HCT116 (cell line): ENCODE data around the gene OR13C9. TPM values are rescaled to one million over a fixed set of nuclear protein-coding genes. Genes with fewer than 3 reads are reported as not detected.

ENCODE experiments used
- ATAC-seq: fragments of 200-7000 bp; cut with Tn5 transposase; 2 replicates; pipeline ENCODE4 v1.9.1; 2020; ENCODE audit warnings: mild to moderate bottlenecking, moderate library complexity
- BruUV-seq: library from RNA; stranded (reverse); fragments of 400-500 nt; replicated peaks from 2 replicates; lab custom pipeline; 2021; lab: Mats Ljungman, UMichigan
- CTCF ChIA-PET: fragments of 300-600 bp; sonication (Branson Sonifier 250); formaldehyde crosslinking; loops from one replicate; lab custom pipeline; 2021; ENCODE audit warnings: antibody characterized with exemption; lab: Charles Lee
- POLR2A ChIA-PET: fragments of 300-600, 350-600 bp; sonication (Branson Sonifier 250); formaldehyde crosslinking; loops from one replicate; lab custom pipeline; 2021; ENCODE audit warnings: antibody characterized with exemption; lab: Charles Lee
- RAD21 ChIA-PET, 2 experiments: fragments of 300-600 bp; sonication (Branson Sonifier 250); formaldehyde crosslinking; loops; one replicate each; lab custom pipeline; 2023; ENCODE audit warnings: low total read pairs in 2 of 2; ENCODE audit not compliant: uncharacterized antibody in 2 of 2, unreplicated experiment in 2 of 2, low non-redundant PET in 1 of 2; lab: Charles Lee
- DNase-seq: peaks from one replicate; pipeline ENCODE4 v3.0.0-alpha.2; 2010; ENCODE audit warnings: low read depth, low spot score
- H2AFZ ChIP-seq: fragments of 200-600 bp; shearing (Covaris generic), sonication (generic); 2 replicates; pipeline ENCODE4 v1.6.1; 2017; ENCODE audit warnings: low read depth, mixed run types, mixed read lengths, antibody characterized with exemption, low read length; ENCODE audit not compliant: poor library complexity, severe bottlenecking
- H3K27ac ChIP-seq: 2 replicates; pipeline ENCODE4 v1.5.1; 2012; ENCODE audit warnings: low read depth, low read length
- H3K27me3 ChIP-seq: fragments of 200-600 bp; sonication (generic); 2 replicates; pipeline ENCODE4 v1.6.1; 2016; ENCODE audit warnings: mixed run types, low read length, mixed read lengths; ENCODE audit not compliant: insufficient read depth
- H3K36me3 ChIP-seq, 2 experiments: fragments of 200-500 bp in 1 of 2; fragments of 200-600 bp in 1 of 2; sonication (Bioruptor generic) in 1 of 2; sonication (generic) in 1 of 2; 2 replicates each; pipeline versions ENCODE4 v1.5.1 to v1.6.1; 2014 to 2016; ENCODE audit warnings: low read length in 2 of 2, inconsistent platforms in 1 of 2, mixed read lengths in 1 of 2, mixed run types in 1 of 2; ENCODE audit not compliant: insufficient read depth in 2 of 2, control insufficient read depth in 1 of 2
- H3K4me1 ChIP-seq, 2 experiments: fragments of 200-600 bp in 1 of 2; sonication (generic) in 1 of 2; 2 replicates each; pipeline versions ENCODE4 v1.5.1 to v1.6.1; 2012 to 2017; ENCODE audit warnings: low read length in 2 of 2, inconsistent platforms in 1 of 2, mild to moderate bottlenecking in 1 of 2, mixed read lengths in 1 of 2, mixed run types in 1 of 2, moderate library complexity in 1 of 2; ENCODE audit not compliant: insufficient read depth in 2 of 2, control insufficient read depth in 1 of 2
- H3K4me2 ChIP-seq: fragments of 200-600 bp; sonication (generic); 2 replicates; pipeline ENCODE4 v1.6.1; 2017; ENCODE audit warnings: mixed run types, low read length, mixed read lengths
- H3K4me3 ChIP-seq, 2 experiments: fragments of 200-600 bp in 1 of 2; sonication (generic) in 1 of 2; replicated peaks in 1 of 2; 2 replicates each; pipeline ENCODE4 v1.5.1; 2011 to 2016; ENCODE audit warnings: low read length in 2 of 2, control low read depth in 1 of 2, low read depth in 1 of 2, mild to moderate bottlenecking in 1 of 2, mixed read lengths in 1 of 2, mixed run types in 1 of 2
- H3K79me2 ChIP-seq: fragments of 200-600 bp; sonication (generic); 2 replicates; pipeline ENCODE4 v1.6.1; 2017; ENCODE audit warnings: mild to moderate bottlenecking, mixed run types, low read length, moderate library complexity, mixed read lengths; ENCODE audit not compliant: insufficient read depth
- H3K9ac ChIP-seq: fragments of 200-600 bp; sonication (generic); 2 replicates; pipeline ENCODE4 v1.6.1; 2016; ENCODE audit warnings: low read length, mixed read lengths
- H3K9me2 ChIP-seq: fragments of 200-600 bp; sonication (generic), shearing (Covaris generic); 2 replicates; pipeline ENCODE4 v1.6.1; 2017; ENCODE audit warnings: mixed run types, mild to moderate bottlenecking, moderate library complexity; ENCODE audit not compliant: insufficient read depth
- H3K9me3 ChIP-seq, 2 experiments: fragments of 200-500 bp in 1 of 2; fragments of 200-600 bp in 1 of 2; sonication (Bioruptor generic) in 1 of 2; sonication (generic) in 1 of 2; 2 replicates each; pipeline ENCODE4 v1.6.1; 2014 to 2017; ENCODE audit warnings: low read length in 2 of 2, mixed read lengths in 2 of 2, inconsistent platforms in 1 of 2, low read depth in 1 of 2, mild to moderate bottlenecking in 1 of 2, mixed run types in 1 of 2, moderate library complexity in 1 of 2; ENCODE audit not compliant: control insufficient read depth in 1 of 2, insufficient read depth in 1 of 2
- H4K20me1 ChIP-seq: fragments of 200-600 bp; sonication (generic), shearing (Covaris generic); 2 replicates; pipeline ENCODE4 v1.6.1; 2017; ENCODE audit warnings: mixed run types, mild to moderate bottlenecking, moderate library complexity; ENCODE audit not compliant: insufficient read depth
- CBX3 ChIP-seq: IDR thresholded peaks from 2 replicates; pipeline ENCODE4 v1.6.1; 2012; ENCODE audit warnings: low read depth
- CEBPB ChIP-seq: IDR thresholded peaks from 2 replicates; pipeline ENCODE4 v1.6.1; 2012; ENCODE audit warnings: low read depth
- EGR1 ChIP-seq: IDR thresholded peaks from 2 replicates; pipeline ENCODE4 v1.6.1; 2012; ENCODE audit warnings: low read depth
- ELF1 ChIP-seq: IDR thresholded peaks from 2 replicates; pipeline ENCODE4 v1.6.1; 2012; ENCODE audit warnings: low read depth, borderline replicate concordance
- EZH2 ChIP-seq: fragments of 200-600 bp; sonication (generic); IDR thresholded peaks from 2 replicates; pipeline ENCODE4 v1.6.1; 2017; ENCODE audit warnings: antibody characterized with exemption, mixed run types
- EZH2phosphoT487 ChIP-seq: fragments of 200-600 bp; IDR thresholded peaks from 2 replicates; pipeline ENCODE4 v1.6.1; 2018; ENCODE audit warnings: antibody characterized with exemption, borderline replicate concordance
- FOSL1 ChIP-seq: IDR thresholded peaks from 2 replicates; pipeline ENCODE4 v1.6.1; 2012; ENCODE audit warnings: low read depth
- JUND ChIP-seq: IDR thresholded peaks from 2 replicates; pipeline ENCODE4 v1.6.1; 2012
- POLR2A ChIP-seq: IDR thresholded peaks from 2 replicates; pipeline ENCODE4 v1.7.0; 2011; ENCODE audit warnings: borderline replicate concordance; ENCODE audit not compliant: insufficient read depth, insufficient read length; ENCODE audit errors: extremely low read depth
- POLR2AphosphoS5 ChIP-seq: IDR thresholded peaks from 2 replicates; pipeline ENCODE4 v1.6.1; 2011; ENCODE audit warnings: mild to moderate bottlenecking, low read depth, low read length, moderate library complexity
- RAD21 ChIP-seq: IDR thresholded peaks from 2 replicates; pipeline ENCODE4 v1.6.1; 2012; ENCODE audit warnings: low read depth, mild to moderate bottlenecking
- SIN3A ChIP-seq: IDR thresholded peaks from 2 replicates; pipeline ENCODE4 v1.6.1; 2012; ENCODE audit warnings: low read depth
- SP1 ChIP-seq: IDR thresholded peaks from 2 replicates; pipeline ENCODE4 v1.6.1; 2012; ENCODE audit warnings: low read depth
- SRF ChIP-seq: IDR thresholded peaks from 2 replicates; pipeline ENCODE4 v1.6.1; 2012; ENCODE audit warnings: low read depth
- YY1 ChIP-seq: IDR thresholded peaks from 2 replicates; pipeline ENCODE4 v1.6.1; 2011; ENCODE audit warnings: low read length, low read depth, moderate library complexity, mild to moderate bottlenecking; ENCODE audit not compliant: insufficient replicate concordance; ENCODE audit errors: extremely low read depth
- intact Hi-C: fragments of 100-400 bp; cut with micrococcal nuclease; formaldehyde crosslinking; loops from 2 replicates; pipeline ENCODE4 v1.10.0; 2022
- total RNA-seq: library from RNA; stranded (reverse); gene quantifications from one replicate; pipeline ENCODE4 v1.2.1, GENCODE V29; 2021; ENCODE audit not compliant: unreplicated experiment
- TF ChIP-seq, protein P1 (sequence below), 3 experiments: fragments of 200-600 bp in 1 of 3; sonication (generic) in 1 of 3; IDR thresholded peaks in 2 of 3; conservative IDR thresholded peaks in 1 of 3; 2 replicates each; pipeline ENCODE4 v1.5.1; 2012 to 2017; ENCODE audit warnings: low read depth in 2 of 3, low read length in 2 of 3, antibody characterized with exemption in 1 of 3, borderline replicate concordance in 1 of 3, control low read depth in 1 of 3, mild to moderate bottlenecking in 1 of 3, mixed read lengths in 1 of 3, mixed run types in 1 of 3, moderate library complexity in 1 of 3; ENCODE audit not compliant: insufficient read depth in 1 of 3
- TF ChIP-seq, protein P2 (sequence below): IDR thresholded peaks from 2 replicates; pipeline ENCODE4 v1.6.1; 2012
- TF ChIP-seq, protein P3 (sequence below): IDR thresholded peaks from 2 replicates; pipeline ENCODE4 v1.6.1; 2011; ENCODE audit warnings: mild to moderate bottlenecking, low read length, moderate library complexity; ENCODE audit not compliant: insufficient replicate concordance; ENCODE audit errors: extremely low read depth
- TF ChIP-seq, protein P4 (sequence below): IDR thresholded peaks from 2 replicates; pipeline ENCODE4 v1.6.1; 2012; ENCODE audit warnings: low read depth

OR13C9 gene
- total RNA-seq, 1 experiment from 2014 or later = not detected

DNA sequence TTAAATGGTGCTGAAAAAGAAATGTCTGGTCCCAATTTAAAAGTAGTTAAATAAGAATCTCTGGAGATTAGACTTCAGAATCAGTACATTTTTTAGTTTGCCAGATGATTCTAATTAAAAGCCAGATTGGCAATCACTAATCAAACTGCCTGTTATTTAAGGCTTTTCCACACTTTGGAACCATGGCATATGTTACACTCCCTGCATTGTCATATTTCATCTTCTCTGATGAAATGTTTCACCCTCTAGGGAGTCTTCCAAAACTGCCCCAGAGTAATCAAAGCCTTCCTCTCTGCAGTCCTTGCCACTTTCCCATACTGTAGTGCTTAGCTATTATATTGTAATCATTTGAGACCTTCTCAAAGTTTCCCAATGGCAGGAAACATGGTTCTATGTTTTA lies 17.5 kb upstream of the OR13C9 start (continued):
- no peak for TF ChIP-seq RAD21
- TF ChIP-seq POLR2AphosphoS5 = no peak

DNA sequence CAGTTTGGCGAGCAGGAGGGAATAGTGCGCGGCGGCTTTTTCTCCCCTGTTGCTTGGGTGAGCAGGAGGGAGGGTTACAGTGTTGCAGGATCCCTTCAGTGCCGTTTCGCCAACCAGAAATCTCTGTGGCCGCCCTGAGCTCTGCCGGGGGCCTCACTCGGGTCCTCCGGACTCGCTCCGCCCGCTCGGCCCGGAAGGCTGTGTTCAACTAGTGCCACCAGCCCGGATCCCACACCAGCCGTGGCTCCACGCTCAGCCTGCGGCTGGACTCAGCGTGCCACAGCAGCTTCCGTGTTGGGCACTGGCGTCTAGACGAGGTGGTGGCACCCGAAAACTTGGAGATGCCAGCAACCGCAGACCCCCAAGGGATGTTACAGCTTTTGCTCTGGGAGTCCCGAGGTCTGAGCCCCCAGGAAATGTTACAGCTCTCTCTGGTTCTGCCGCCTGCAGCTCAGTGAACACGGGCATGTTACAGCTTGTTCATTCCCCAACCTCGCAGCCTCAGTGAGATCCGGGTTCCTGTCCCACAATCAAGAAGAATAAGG lies 16.0 kb upstream of the OR13C9 start:
- no peaks in the 10 kb centered on the region for H3K79me2 ChIP-seq
- 0 out of 2 replicates have a peak, but pooled peaks cover 6% of the 10 kb centered on the region for H3K27me3 ChIP-seq

More for the DNA sequence above, 16.0 kb upstream of the OR13C9 start:
- H3K9ac ChIP-seq = no peak overlapping the region
- ATAC-seq = no peak
- no peaks in the 10 kb centered on the region for H3K9me2 ChIP-seq
- CTCF ChIA-PET = no interaction called here
- no peak overlapping the region for H3K4me2 ChIP-seq
- H4K20me1 ChIP-seq = no peaks in the 10 kb centered on the region
- no TSS peak for BruUV-seq
- H3K36me3 ChIP-seq = no peaks in the 10 kb centered on the region
- RAD21 ChIA-PET = interaction anchor here in 1 of 2 experiments (0.8 kb wide), 1 partner anchor 218 kb away, joined by 4 read pairs; no protein-coding TSS in a partner anchor
- TF ChIP-seq, protein P1, sequence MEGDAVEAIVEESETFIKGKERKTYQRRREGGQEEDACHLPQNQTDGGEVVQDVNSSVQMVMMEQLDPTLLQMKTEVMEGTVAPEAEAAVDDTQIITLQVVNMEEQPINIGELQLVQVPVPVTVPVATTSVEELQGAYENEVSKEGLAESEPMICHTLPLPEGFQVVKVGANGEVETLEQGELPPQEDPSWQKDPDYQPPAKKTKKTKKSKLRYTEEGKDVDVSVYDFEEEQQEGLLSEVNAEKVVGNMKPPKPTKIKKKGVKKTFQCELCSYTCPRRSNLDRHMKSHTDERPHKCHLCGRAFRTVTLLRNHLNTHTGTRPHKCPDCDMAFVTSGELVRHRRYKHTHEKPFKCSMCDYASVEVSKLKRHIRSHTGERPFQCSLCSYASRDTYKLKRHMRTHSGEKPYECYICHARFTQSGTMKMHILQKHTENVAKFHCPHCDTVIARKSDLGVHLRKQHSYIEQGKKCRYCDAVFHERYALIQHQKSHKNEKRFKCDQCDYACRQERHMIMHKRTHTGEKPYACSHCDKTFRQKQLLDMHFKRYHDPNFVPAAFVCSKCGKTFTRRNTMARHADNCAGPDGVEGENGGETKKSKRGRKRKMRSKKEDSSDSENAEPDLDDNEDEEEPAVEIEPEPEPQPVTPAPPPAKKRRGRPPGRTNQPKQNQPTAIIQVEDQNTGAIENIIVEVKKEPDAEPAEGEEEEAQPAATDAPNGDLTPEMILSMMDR (IDR thresholded peaks at IDR 0.05 in 2 of 3, conservative IDR thresholded peaks at IDR 0.05 in 1 of 3; ENCODE audit: borderline replicate concordance in 1 of 3, insufficient read depth in 1 of 3, low read depth in 2 of 3, low read length in 2 of 3) = no peak
- TF ChIP-seq, protein P2, sequence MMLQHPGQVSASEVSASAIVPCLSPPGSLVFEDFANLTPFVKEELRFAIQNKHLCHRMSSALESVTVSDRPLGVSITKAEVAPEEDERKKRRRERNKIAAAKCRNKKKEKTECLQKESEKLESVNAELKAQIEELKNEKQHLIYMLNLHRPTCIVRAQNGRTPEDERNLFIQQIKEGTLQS = no peak
- no peak for TF ChIP-seq EZH2phosphoT487
- no peak for TF ChIP-seq POLR2A
- TF ChIP-seq, protein P3, sequence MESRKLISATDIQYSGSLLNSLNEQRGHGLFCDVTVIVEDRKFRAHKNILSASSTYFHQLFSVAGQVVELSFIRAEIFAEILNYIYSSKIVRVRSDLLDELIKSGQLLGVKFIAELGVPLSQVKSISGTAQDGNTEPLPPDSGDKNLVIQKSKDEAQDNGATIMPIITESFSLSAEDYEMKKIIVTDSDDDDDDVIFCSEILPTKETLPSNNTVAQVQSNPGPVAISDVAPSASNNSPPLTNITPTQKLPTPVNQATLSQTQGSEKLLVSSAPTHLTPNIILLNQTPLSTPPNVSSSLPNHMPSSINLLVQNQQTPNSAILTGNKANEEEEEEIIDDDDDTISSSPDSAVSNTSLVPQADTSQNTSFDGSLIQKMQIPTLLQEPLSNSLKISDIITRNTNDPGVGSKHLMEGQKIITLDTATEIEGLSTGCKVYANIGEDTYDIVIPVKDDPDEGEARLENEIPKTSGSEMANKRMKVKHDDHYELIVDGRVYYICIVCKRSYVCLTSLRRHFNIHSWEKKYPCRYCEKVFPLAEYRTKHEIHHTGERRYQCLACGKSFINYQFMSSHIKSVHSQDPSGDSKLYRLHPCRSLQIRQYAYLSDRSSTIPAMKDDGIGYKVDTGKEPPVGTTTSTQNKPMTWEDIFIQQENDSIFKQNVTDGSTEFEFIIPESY = no peak
- TF ChIP-seq CEBPB = no peak
- TF ChIP-seq EGR1 = no peak
- TF ChIP-seq JUND = no peak
- TF ChIP-seq POLR2AphosphoS5 = no peak
- TF ChIP-seq, protein P4, sequence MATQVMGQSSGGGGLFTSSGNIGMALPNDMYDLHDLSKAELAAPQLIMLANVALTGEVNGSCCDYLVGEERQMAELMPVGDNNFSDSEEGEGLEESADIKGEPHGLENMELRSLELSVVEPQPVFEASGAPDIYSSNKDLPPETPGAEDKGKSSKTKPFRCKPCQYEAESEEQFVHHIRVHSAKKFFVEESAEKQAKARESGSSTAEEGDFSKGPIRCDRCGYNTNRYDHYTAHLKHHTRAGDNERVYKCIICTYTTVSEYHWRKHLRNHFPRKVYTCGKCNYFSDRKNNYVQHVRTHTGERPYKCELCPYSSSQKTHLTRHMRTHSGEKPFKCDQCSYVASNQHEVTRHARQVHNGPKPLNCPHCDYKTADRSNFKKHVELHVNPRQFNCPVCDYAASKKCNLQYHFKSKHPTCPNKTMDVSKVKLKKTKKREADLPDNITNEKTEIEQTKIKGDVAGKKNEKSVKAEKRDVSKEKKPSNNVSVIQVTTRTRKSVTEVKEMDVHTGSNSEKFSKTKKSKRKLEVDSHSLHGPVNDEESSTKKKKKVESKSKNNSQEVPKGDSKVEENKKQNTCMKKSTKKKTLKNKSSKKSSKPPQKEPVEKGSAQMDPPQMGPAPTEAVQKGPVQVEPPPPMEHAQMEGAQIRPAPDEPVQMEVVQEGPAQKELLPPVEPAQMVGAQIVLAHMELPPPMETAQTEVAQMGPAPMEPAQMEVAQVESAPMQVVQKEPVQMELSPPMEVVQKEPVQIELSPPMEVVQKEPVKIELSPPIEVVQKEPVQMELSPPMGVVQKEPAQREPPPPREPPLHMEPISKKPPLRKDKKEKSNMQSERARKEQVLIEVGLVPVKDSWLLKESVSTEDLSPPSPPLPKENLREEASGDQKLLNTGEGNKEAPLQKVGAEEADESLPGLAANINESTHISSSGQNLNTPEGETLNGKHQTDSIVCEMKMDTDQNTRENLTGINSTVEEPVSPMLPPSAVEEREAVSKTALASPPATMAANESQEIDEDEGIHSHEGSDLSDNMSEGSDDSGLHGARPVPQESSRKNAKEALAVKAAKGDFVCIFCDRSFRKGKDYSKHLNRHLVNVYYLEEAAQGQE = no peak
- no peak for TF ChIP-seq ELF1
- no peak for TF ChIP-seq CBX3
- no peak for TF ChIP-seq SP1
- no peak for TF ChIP-seq SIN3A
- TF ChIP-seq SRF = no peak
- no peak for TF ChIP-seq EZH2
- no peak for TF ChIP-seq FOSL1
- TF ChIP-seq RAD21 = no peak
- no peak for TF ChIP-seq YY1
- H3K4me3 ChIP-seq = no peak overlapping the region
- no peaks in the 10 kb centered on the region for H3K4me1 ChIP-seq
- intact Hi-C loops = no loop called here
- H3K27ac ChIP-seq = no peak overlapping the region
- no peaks in the 10 kb centered on the region for H3K9me3 ChIP-seq
- H2AFZ ChIP-seq = no peak overlapping the region
- DNase-seq = no peak
- POLR2A ChIA-PET = no interaction called here
